GM12892 (cell line): ENCODE data around the gene RNASE12.

Experiments used
- POLR2A ChIP-seq: IDR thresholded peaks from 2 replicates; pipeline ENCODE4 v1.6.1; 2011; ENCODE audit warnings: low read depth, low read length, control low read depth
- POLR2AphosphoS5 ChIP-seq: IDR thresholded peaks from 2 replicates; pipeline ENCODE4 v1.6.1; 2011; ENCODE audit warnings: low read depth, low read length, control low read depth
- TAF1 ChIP-seq: IDR thresholded peaks from 2 replicates; pipeline ENCODE4 v1.6.1; 2011; ENCODE audit warnings: low read depth, mild to moderate bottlenecking, control low read depth, low read length, borderline replicate concordance

DNA sequence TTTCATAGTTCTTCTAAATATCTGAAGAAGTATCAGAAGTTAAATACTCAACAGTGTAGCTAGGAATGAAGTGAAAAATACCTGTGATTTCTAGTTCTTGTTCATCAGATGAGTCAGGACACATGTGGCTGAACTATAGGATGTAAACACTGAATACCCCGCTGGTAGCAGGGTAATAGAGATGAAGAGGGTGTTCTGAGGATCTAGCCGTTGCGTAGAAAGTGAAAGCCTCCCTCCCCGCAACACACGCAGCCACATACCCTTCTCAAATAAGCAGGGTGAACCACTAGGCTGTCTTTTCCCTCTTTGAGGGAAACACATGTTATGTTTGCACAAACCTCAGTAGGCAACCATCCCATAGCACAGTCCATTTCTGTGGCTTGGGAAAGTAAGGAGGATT is 16.4 kb upstream of the RNASE12 start:
- no peak for TF ChIP-seq POLR2A
- TF ChIP-seq TAF1: no peak
- no peak for TF ChIP-seq POLR2AphosphoS5
